ENCODE data around the gene AOC1. TPM values are rescaled to one million over a fixed set of nuclear protein-coding genes. Genes with fewer than 3 reads are reported as not detected.

The AOC1 gene
- total RNA-seq, 2 experiments from 2014 or later, result not detected

- intact Hi-C loops (cut with micrococcal nuclease; ENCODE audit: unreplicated experiment), result no loop called here
- no peaks in the 10 kb centered on the region for H3K36me3 ChIP-seq (ENCODE audit: insufficient read depth, low read length)
- ChIA-PET POLR2A (no interaction called here), CTCF (ENCODE audit: unreplicated experiment) (no interaction called here)
- no peak overlapping the region for H2AFZ ChIP-seq (ENCODE audit: low read length)
- no peak for DNase-seq (ENCODE audit: low spot score)
- H3K4me1 ChIP-seq (ENCODE audit: insufficient read depth, low read length, poor library complexity, severe bottlenecking), result no peaks in the 10 kb centered on the region
- BruUV-seq (replicated peaks), result no TSS peak
- H3K27ac ChIP-seq (ENCODE audit: low read depth, low read length, poor library complexity, severe bottlenecking), result no peak overlapping the region
- H3K9me3 ChIP-seq (ENCODE audit: low read length), result no peaks in the 10 kb centered on the region
- H3K9me2 ChIP-seq (ENCODE audit: insufficient read depth, low read length), result no peaks in the 10 kb centered on the region
- H4K20me1 ChIP-seq (ENCODE audit: insufficient read depth, low read length), result no peaks in the 10 kb centered on the region
- no peak overlapping the region for H3K4me3 ChIP-seq (ENCODE audit: low read depth, low read length, poor library complexity, severe bottlenecking)
- TF ChIP-seq EZH2phosphoT487 (IDR thresholded peaks at IDR 0.05; ENCODE audit: borderline replicate concordance, low read depth, low read length), result no peak
- no peak for TF ChIP-seq CTCF (conservative IDR thresholded peaks at IDR 0.05; ENCODE audit: low read length)
- no peak overlapping the region for H3K4me2 ChIP-seq (ENCODE audit: low read length)
- no peaks in the 10 kb centered on the region for H3K79me2 ChIP-seq (ENCODE audit: insufficient read depth, low read depth, low read length)
Observed at GRCh38 chr7:150849204-150849775, 3.0 kb upstream of the AOC1 start.

- POLR2A ChIA-PET, result no interaction called here
Observed at GRCh38 chr7:150850273-150850672, 2.0 kb upstream of the AOC1 start.

More at GRCh38 chr7:150850273-150850672, 2.0 kb upstream of the AOC1 start:
- Histone ChIP-seq H3K4me1 (ENCODE audit: insufficient read depth, low read length, poor library complexity, severe bottlenecking) (no peaks in the 10 kb centered on the region), H3K27ac (ENCODE audit: low read depth, low read length, poor library complexity, severe bottlenecking) (no peak overlapping the region), H2AFZ (ENCODE audit: low read length) (no peak overlapping the region), H3K9me3 (ENCODE audit: low read length) (no peaks in the 10 kb centered on the region), H3K36me3 (ENCODE audit: insufficient read depth, low read length) (no peaks in the 10 kb centered on the region), H3K4me3 (ENCODE audit: low read depth, low read length, poor library complexity, severe bottlenecking) (no peak overlapping the region), H3K4me2 (ENCODE audit: low read length) (no peak overlapping the region), H3K9me2 (ENCODE audit: insufficient read depth, low read length) (no peaks in the 10 kb centered on the region), H4K20me1 (ENCODE audit: insufficient read depth, low read length) (no peaks in the 10 kb centered on the region), H3K79me2 (ENCODE audit: insufficient read depth, low read depth, low read length) (no peaks in the 10 kb centered on the region)
- TF ChIP-seq CTCF (conservative IDR thresholded peaks at IDR 0.05; ENCODE audit: low read length) (no peak), EZH2phosphoT487 (IDR thresholded peaks at IDR 0.05; ENCODE audit: borderline replicate concordance, low read depth, low read length) (no peak)
- no TSS peak for BruUV-seq (replicated peaks)
- intact Hi-C loops (cut with micrococcal nuclease; ENCODE audit: unreplicated experiment), result no loop called here
- CTCF ChIA-PET (ENCODE audit: unreplicated experiment), result no interaction called here
- DNase-seq (ENCODE audit: low spot score), result no peak

All from OCI-LY7 (cell line).